HepG2 (cell line): Measurements from ENCODE around the gene JAK1. TPM values are rescaled to one million over a fixed set of nuclear protein-coding genes. Genes with fewer than 3 reads are reported as not detected.

Source experiments
- ATAC-seq: fragments of 200-7000 bp; cut with Tn5 transposase; 3 replicates; pipeline ENCODE4 v1.9.1; 2020; ENCODE audit warnings: mild to moderate bottlenecking, moderate library complexity
- BruUV-seq: library from RNA; stranded (reverse); fragments of 400-500 nt; replicated peaks from 2 replicates; lab custom pipeline; 2021; lab: Mats Ljungman, UMichigan
- CTCF ChIA-PET: fragments of 300-600 bp; formaldehyde crosslinking; extraction: SDS; loops from one replicate; lab custom pipeline; 2021; ENCODE audit warnings: low total read pairs, inconsistent platforms, low intra/inter-chr PET ratio; lab: Yijun Ruan, JAX
- POLR2A ChIA-PET: fragments of 350-600 bp; sonication (Branson Sonifier 250); formaldehyde crosslinking; loops from one replicate; lab custom pipeline; 2020; ENCODE audit warnings: antibody characterized with exemption, inconsistent platforms; lab: Yijun Ruan, JAX
- DNase-seq: peaks from one replicate; pipeline ENCODE4 v3.0.0-alpha.2; 2015; ENCODE audit warnings: low spot score
- FAIRE-seq: peaks from 3 replicates; lab custom pipeline; 2011; peaks lifted over from hg19 to GRCh38; lab: Jason Lieb, UNC
- H2AFZ ChIP-seq: one replicate; pipeline ENCODE4 v1.6.1; 2011; ENCODE audit warnings: low read length, inconsistent platforms
- H3K27ac ChIP-seq: fragments of 300-600 bp; 3 replicates; pipeline ENCODE4 v1.8.0; 2011; ENCODE audit warnings: mixed run types, mild to moderate bottlenecking, mixed read lengths, low read length, inconsistent platforms; ENCODE audit not compliant: insufficient read depth; ENCODE audit errors: extremely low read length
- H3K27me3 ChIP-seq, 2 experiments: fragments of 200-600 bp in 1 of 2; 2 replicates in 1 of 2; 3 replicates in 1 of 2; pipeline versions ENCODE4 v1.6.0 to v1.8.0; 2011; ENCODE audit warnings: low read length in 2 of 2, mild to moderate bottlenecking in 2 of 2, moderate library complexity in 2 of 2, inconsistent platforms in 1 of 2; ENCODE audit not compliant: insufficient read depth in 2 of 2, control insufficient read depth in 1 of 2
- H3K36me3 ChIP-seq, 2 experiments: fragments of 200-600 bp in 1 of 2; replicated peaks in 1 of 2; 2 replicates in 1 of 2; 3 replicates in 1 of 2; pipeline versions ENCODE4 v1.5.1 to v1.8.0; 2011; ENCODE audit warnings: low read length in 2 of 2, inconsistent platforms in 1 of 2; ENCODE audit not compliant: insufficient read depth in 2 of 2, control insufficient read depth in 1 of 2
- H3K4me1 ChIP-seq: 2 replicates; pipeline ENCODE4 v1.5.1; 2012; ENCODE audit warnings: low read length, inconsistent platforms; ENCODE audit not compliant: insufficient read depth
- H3K4me2 ChIP-seq: 2 replicates; pipeline ENCODE4 v1.6.0; 2011; ENCODE audit warnings: low read depth, low read length, inconsistent platforms
- H3K4me3 ChIP-seq, 3 experiments: fragments of 200-600 bp in 1 of 3; sonication (generic), shearing (Covaris generic) in 1 of 3; replicated peaks in 1 of 3; 2 replicates each; pipeline ENCODE4 v1.5.1; 2011 to 2016; ENCODE audit warnings: low read length in 3 of 3, inconsistent platforms in 2 of 3, low read depth in 2 of 3, mild to moderate bottlenecking in 2 of 3, control low read depth in 1 of 3, mixed read lengths in 1 of 3; ENCODE audit not compliant: insufficient read depth in 1 of 3
- H3K79me2 ChIP-seq: one replicate; pipeline ENCODE4 v1.6.1; 2011; ENCODE audit warnings: low read length, inconsistent platforms; ENCODE audit not compliant: insufficient read depth
- H3K9ac ChIP-seq: 2 replicates; pipeline ENCODE4 v1.6.0; 2011; ENCODE audit warnings: mild to moderate bottlenecking, low read depth, low read length, inconsistent platforms; ENCODE audit not compliant: insufficient read depth
- H3K9me3 ChIP-seq: 2 replicates; pipeline ENCODE4 v1.5.1; 2012; ENCODE audit warnings: mild to moderate bottlenecking, low read length
- H4K20me1 ChIP-seq: 2 replicates; pipeline ENCODE4 v1.6.0; 2011; ENCODE audit warnings: inconsistent platforms, mild to moderate bottlenecking, low read length, moderate library complexity; ENCODE audit not compliant: insufficient read depth
- ARNT ChIP-seq: fragments of 450-650 bp; IDR thresholded peaks from 2 replicates; pipeline ENCODE4 v1.6.1; 2017
- CAMTA2 ChIP-seq: sonication (generic); formaldehyde crosslinking; IDR thresholded peaks from 2 replicates; pipeline ENCODE4 v1.4.0; 2020; ENCODE audit warnings: mild to moderate bottlenecking, missing genetic modification reagents, borderline replicate concordance
- HHEX ChIP-seq: IDR thresholded peaks from 2 replicates; pipeline ENCODE4 v1.6.1; 2016; ENCODE audit warnings: control low read depth
- PAWR ChIP-seq: sonication (generic); formaldehyde crosslinking; IDR thresholded peaks from 2 replicates; pipeline ENCODE4 v1.4.0; 2020; ENCODE audit warnings: missing genetic modification reagents, mild to moderate bottlenecking, borderline replicate concordance
- U2AF2 ChIP-seq: fragments of 200-400 bp; formaldehyde crosslinking; IDR thresholded peaks from 2 replicates; pipeline ENCODE4 v1.6.1; 2017; ENCODE audit warnings: low read depth, mild to moderate bottlenecking, low read length
- ZNF224 ChIP-seq: sonication (generic); formaldehyde crosslinking; IDR thresholded peaks from 2 replicates; pipeline ENCODE4 v1.5.0; 2020; ENCODE audit warnings: mild to moderate bottlenecking, missing genetic modification reagents
- ZNF781 ChIP-seq: sonication (generic); formaldehyde crosslinking; IDR thresholded peaks from 2 replicates; pipeline ENCODE4 v1.5.1; 2020; ENCODE audit warnings: borderline replicate concordance, mild to moderate bottlenecking, missing genetic modification reagents; ENCODE audit errors: not compliant biosample characterization
- ZSCAN12 ChIP-seq: sonication (generic); formaldehyde crosslinking; IDR thresholded peaks from 2 replicates; pipeline ENCODE4 v1.9.0; 2021; ENCODE audit warnings: mild to moderate bottlenecking, missing genetic modification reagents
- WGBS: methylation state at CpG from one replicate; pipeline ENCODE4 v1.1.6; 2017; ENCODE audit warnings: low lambda C conversion rate; 5-methylcytosine and 5-hydroxymethylcytosine counted together
- in situ Hi-C: cut with HindIII; loops from 2 replicates; pipeline ENCODE4 v1.10.0; 2017; ENCODE audit warnings: low pct_unique_long_range_greater_than_20kb; ENCODE audit not compliant: extremely low pct_ligation_motif_present
- intact Hi-C: fragments of 100-400 bp; cut with micrococcal nuclease; formaldehyde crosslinking; loops from one replicate; pipeline ENCODE4 v1.10.0; 2022; ENCODE audit not compliant: unreplicated experiment
- polyA plus RNA-seq, 8 experiments: library from polyadenylated mRNA; depleted of rRNA in 3 of 8; stranded (reverse) in 7 of 8; unstranded in 1 of 8; fragments of >200 nt; fragmentation: Illumina TruSeq in 4 of 8; extraction: Trizol in 4 of 8; gene quantifications; 2 replicates each; pipeline versions ENCODE4 v1.2.1 to v1.2.3, GENCODE V29; 2011 to 2016; ENCODE audit warnings: low read depth in 4 of 8, missing spikeins in 1 of 8, mixed read lengths in 1 of 8; ENCODE audit not compliant: insufficient read depth in 1 of 8
- total RNA-seq, 5 experiments: library from RNA; depleted of rRNA; stranded (reverse); fragments of >200 nt; fragmentation: Illumina TruSeq; extraction: Trizol; gene quantifications; 2 replicates each; pipeline ENCODE4 v1.2.3, GENCODE V29; 2016; ENCODE audit warnings: low read depth in 1 of 5
- TF ChIP-seq, protein P1 (sequence below): sonication (generic); formaldehyde crosslinking; IDR thresholded peaks from 2 replicates; pipeline ENCODE4 v1.8.1; 2023; ENCODE audit warnings: mild to moderate bottlenecking, moderate library complexity, missing genetic modification reagents
- TF ChIP-seq, protein P2 (sequence below): sonication (generic); formaldehyde crosslinking; IDR thresholded peaks from 2 replicates; pipeline ENCODE4 v1.4.0; 2020; ENCODE audit warnings: missing genetic modification reagents

The JAK1 gene
- total and polyA plus RNA-seq, 2 of the 13 experiments (the other 11 are each of a cell fraction or from before 2014, with no cell fraction given) = 23.9 to 42.4 TPM

GRCh38 chr1:64801851-64802523, 164.4 kb downstream of the JAK1 start:
- Histone ChIP-seq H3K27me3 (no peaks in the 10 kb centered on the region), H3K27ac (no peak overlapping the region), H3K79me2 (no peaks in the 10 kb centered on the region), H2AFZ (no peak overlapping the region), H3K4me3 (no peak overlapping the region), H3K9ac (no peak overlapping the region)
- 97% methylated on average over 6 of the region's 6 CpGs for WGBS
- intact Hi-C loops = no loop called here
- POLR2A ChIA-PET = no interaction called here
- no TSS peak for BruUV-seq
- FAIRE-seq (no peak), DNase-seq (no peak)
- TF ChIP-seq, protein P1, sequence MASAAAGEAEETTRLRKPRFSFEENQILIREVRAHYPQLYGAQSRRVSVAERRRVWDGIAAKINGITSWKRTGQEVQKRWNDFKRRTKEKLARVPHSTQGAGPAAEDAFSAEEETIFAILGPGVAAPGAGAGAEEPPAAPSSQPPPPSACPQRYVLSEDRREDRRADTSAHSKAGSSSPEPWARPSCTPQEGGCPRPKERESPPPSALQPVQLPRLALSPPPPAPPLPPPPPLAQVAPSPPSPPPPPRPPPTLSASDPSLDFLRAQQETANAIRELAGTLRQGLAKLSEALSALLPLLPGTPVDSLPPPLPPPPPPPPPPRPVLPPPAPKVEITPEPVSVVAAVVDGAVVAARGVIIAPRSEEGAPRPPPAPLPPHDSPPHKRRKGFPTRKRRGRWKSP = no peak
- TF ChIP-seq ZSCAN12 (CRISPR knock-in tag) = no peak
- no peak for TF ChIP-seq CAMTA2 (CRISPR knock-in tag)
- no peak for TF ChIP-seq ZNF224 (CRISPR knock-in tag)
- TF ChIP-seq U2AF2 = no peak
- TF ChIP-seq ARNT = no peak
- TF ChIP-seq PAWR (CRISPR knock-in tag) = no peak
- TF ChIP-seq ZNF781 (CRISPR knock-in tag) = no peak
- TF ChIP-seq, protein P2, sequence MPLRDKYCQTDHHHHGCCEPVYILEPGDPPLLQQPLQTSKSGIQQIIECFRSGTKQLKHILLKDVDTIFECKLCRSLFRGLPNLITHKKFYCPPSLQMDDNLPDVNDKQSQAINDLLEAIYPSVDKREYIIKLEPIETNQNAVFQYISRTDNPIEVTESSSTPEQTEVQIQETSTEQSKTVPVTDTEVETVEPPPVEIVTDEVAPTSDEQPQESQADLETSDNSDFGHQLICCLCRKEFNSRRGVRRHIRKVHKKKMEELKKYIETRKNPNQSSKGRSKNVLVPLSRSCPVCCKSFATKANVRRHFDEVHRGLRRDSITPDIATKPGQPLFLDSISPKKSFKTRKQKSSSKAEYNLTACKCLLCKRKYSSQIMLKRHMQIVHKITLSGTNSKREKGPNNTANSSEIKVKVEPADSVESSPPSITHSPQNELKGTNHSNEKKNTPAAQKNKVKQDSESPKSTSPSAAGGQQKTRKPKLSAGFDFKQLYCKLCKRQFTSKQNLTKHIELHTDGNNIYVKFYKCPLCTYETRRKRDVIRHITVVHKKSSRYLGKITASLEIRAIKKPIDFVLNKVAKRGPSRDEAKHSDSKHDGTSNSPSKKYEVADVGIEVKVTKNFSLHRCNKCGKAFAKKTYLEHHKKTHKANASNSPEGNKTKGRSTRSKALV (CRISPR knock-in tag) = no peak
- TF ChIP-seq HHEX (CRISPR knock-in tag) = no peak
- TF ChIP-seq, all 625 proteins: peak for 0
- Histone ChIP-seq H3K9me3 (no peaks in the 10 kb centered on the region), H3K4me2 (no peak overlapping the region), H3K4me1 (no peaks in the 10 kb centered on the region), H3K36me3 (no peaks in the 10 kb centered on the region; a peak in 1 of 5 replicates), H4K20me1 (no peaks in the 10 kb centered on the region)
- no peak for ATAC-seq
- in situ Hi-C loops = no loop called here
- CTCF ChIA-PET = no interaction called here
